PFSK-1 (cell line): Measurements from ENCODE around the gene GUCY1A1.

ENCODE experiments used
- POLR2AphosphoS5 ChIP-seq: IDR thresholded peaks from 2 replicates; pipeline ENCODE4 v1.6.1; 2012; ENCODE audit warnings: low read depth, mild to moderate bottlenecking, control low read depth, low read length, moderate library complexity
- SIN3A ChIP-seq: IDR thresholded peaks from 2 replicates; pipeline ENCODE4 v1.6.1; 2012; ENCODE audit warnings: mild to moderate bottlenecking, low read length, moderate library complexity, borderline replicate concordance; ENCODE audit not compliant: insufficient read depth
- TAF1 ChIP-seq: IDR thresholded peaks from 2 replicates; pipeline ENCODE4 v1.6.1; 2012; ENCODE audit warnings: low read length, control low read depth, borderline replicate concordance; ENCODE audit not compliant: insufficient read depth
- TF ChIP-seq, protein P1 (sequence below), 2 experiments: IDR thresholded peaks; 2 replicates each; pipeline versions ENCODE4 v1.6.1 to v1.8.0; 2011 to 2012; ENCODE audit warnings: low read depth in 2 of 2, low read length in 2 of 2, control low read depth in 1 of 2, inconsistent platforms in 1 of 2, mild to moderate bottlenecking in 1 of 2, moderate library complexity in 1 of 2; ENCODE audit not compliant: insufficient read depth in 1 of 2

GRCh38 chr4:155759372-155760252, 93.0 kb downstream of the GUCY1A1 start:
- no peak for TF ChIP-seq SIN3A
- TF ChIP-seq, protein P1, sequence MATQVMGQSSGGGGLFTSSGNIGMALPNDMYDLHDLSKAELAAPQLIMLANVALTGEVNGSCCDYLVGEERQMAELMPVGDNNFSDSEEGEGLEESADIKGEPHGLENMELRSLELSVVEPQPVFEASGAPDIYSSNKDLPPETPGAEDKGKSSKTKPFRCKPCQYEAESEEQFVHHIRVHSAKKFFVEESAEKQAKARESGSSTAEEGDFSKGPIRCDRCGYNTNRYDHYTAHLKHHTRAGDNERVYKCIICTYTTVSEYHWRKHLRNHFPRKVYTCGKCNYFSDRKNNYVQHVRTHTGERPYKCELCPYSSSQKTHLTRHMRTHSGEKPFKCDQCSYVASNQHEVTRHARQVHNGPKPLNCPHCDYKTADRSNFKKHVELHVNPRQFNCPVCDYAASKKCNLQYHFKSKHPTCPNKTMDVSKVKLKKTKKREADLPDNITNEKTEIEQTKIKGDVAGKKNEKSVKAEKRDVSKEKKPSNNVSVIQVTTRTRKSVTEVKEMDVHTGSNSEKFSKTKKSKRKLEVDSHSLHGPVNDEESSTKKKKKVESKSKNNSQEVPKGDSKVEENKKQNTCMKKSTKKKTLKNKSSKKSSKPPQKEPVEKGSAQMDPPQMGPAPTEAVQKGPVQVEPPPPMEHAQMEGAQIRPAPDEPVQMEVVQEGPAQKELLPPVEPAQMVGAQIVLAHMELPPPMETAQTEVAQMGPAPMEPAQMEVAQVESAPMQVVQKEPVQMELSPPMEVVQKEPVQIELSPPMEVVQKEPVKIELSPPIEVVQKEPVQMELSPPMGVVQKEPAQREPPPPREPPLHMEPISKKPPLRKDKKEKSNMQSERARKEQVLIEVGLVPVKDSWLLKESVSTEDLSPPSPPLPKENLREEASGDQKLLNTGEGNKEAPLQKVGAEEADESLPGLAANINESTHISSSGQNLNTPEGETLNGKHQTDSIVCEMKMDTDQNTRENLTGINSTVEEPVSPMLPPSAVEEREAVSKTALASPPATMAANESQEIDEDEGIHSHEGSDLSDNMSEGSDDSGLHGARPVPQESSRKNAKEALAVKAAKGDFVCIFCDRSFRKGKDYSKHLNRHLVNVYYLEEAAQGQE (IDR thresholded peaks at IDR 0.05; ENCODE audit: insufficient read depth in 1 of 2, low read depth in 2 of 2, low read length in 2 of 2) = no peak
- no peak for TF ChIP-seq TAF1
- no peak for TF ChIP-seq POLR2AphosphoS5
